Testis (tissue), 3 donors: ENCODE measurements around the gene HOXD3. TPM values are rescaled to one million over a fixed set of nuclear protein-coding genes. Genes with fewer than 3 reads are reported as not detected.

Experiments used
- DNase-seq: peaks from one replicate; pipeline ENCODE4 v3.0.0-alpha.2; 2019
- H3K27ac ChIP-seq, 2 donors: fragments of 200-600 bp; sonication (generic); one replicate each; pipeline ENCODE4 v1.5.1; 2019
- H3K27me3 ChIP-seq: fragments of 200-600 bp; sonication (generic); one replicate; pipeline ENCODE4 v1.5.1; 2019
- H3K36me3 ChIP-seq: fragments of 200-600 bp; sonication (generic); one replicate; pipeline ENCODE4 v1.5.1; 2017; ENCODE audit warnings: low read depth; ENCODE audit errors: missing control alignments
- H3K4me1 ChIP-seq: fragments of 200-600 bp; sonication (generic); one replicate; pipeline ENCODE4 v1.5.1; 2019
- H3K4me3 ChIP-seq, 2 donors: fragments of 200-600 bp; sonication (generic); one replicate each; pipeline ENCODE4 v1.5.1; 2017 to 2019
- H3K9me3 ChIP-seq: fragments of 200-600 bp; sonication (generic); one replicate; pipeline ENCODE4 v1.5.1; 2017
- CTCF ChIP-seq, 3 experiments: fragments of 450-650 bp in 2 of 3; fragments of 200-600 bp in 1 of 3; sonication (generic) in 1 of 3; IDR thresholded peaks; one replicate each; pipeline ENCODE4 v1.5.1; 2016 to 2019; ENCODE audit warnings: antibody characterized with exemption in 3 of 3, mild to moderate bottlenecking in 2 of 3, moderate library complexity in 1 of 3
- POLR2A ChIP-seq: fragments of 450-650 bp; IDR thresholded peaks from one replicate; pipeline ENCODE4 v1.6.1; 2017; ENCODE audit warnings: antibody characterized with exemption, mild to moderate bottlenecking, moderate library complexity
- WGBS, 2 donors: methylation state at CpG; one replicate each; pipeline ENCODE4 v1.1.5; 2018; 5-methylcytosine and 5-hydroxymethylcytosine counted together
- intact Hi-C: fragments of 100-400 bp; cut with DNase I; formaldehyde crosslinking; loops from one replicate; pipeline ENCODE4 v1.15.1; 2023; ENCODE audit warnings: low total_unique reads
- polyA plus RNA-seq: library from polyadenylated mRNA; stranded (reverse); fragments of 350-450 nt; fragmentation: Illumina TruSeq; extraction: RNeasy Lipid Tissue Mini Kit (QIAGEN cat#74804); gene quantifications from one replicate; pipeline ENCODE4 v1.2.3, GENCODE V29; 2014; ENCODE audit warnings: low read depth, low replicate concordance; ENCODE audit not compliant: insufficient read depth
- total RNA-seq, 2 donors: library from RNA; depleted of rRNA; stranded (reverse); fragments of >200 nt; gene quantifications; one replicate each; pipeline ENCODE4 v1.2.3, GENCODE V29; 2016

HOXD3 gene
- total and polyA plus RNA-seq, 3 donors from 2014 or later = 2.7 to 22.3 (median 14.0) TPM

GRCh38 chr2:176134035-176134434 is 23.1 kb upstream of the HOXD3 start:
- TF ChIP-seq POLR2A (no peak), CTCF (IDR thresholded peaks at IDR 0.05) (no peak)
- no peak for DNase-seq
- Histone ChIP-seq H3K4me3 (no peak overlapping the region), H3K36me3 (no peaks in the 10 kb centered on the region), H3K27me3 (no peaks in the 10 kb centered on the region), H3K9me3 (no peaks in the 10 kb centered on the region), H3K4me1 (peaks cover 13% of the 10 kb centered on the region), H3K27ac (peak overlapping the region; percentile 97 to 98)
- intact Hi-C loops = loop anchor here (5.0 kb wide), 1 partner anchor 503 kb away; no protein-coding TSS in a partner anchor
- 69 to 71% methylated on average over 4 of the region's 4 CpGs for WGBS, 2 donors

- Histone ChIP-seq H3K9me3 (no peaks in the 10 kb centered on the region), H3K4me1 (peaks cover 13% of the 10 kb centered on the region), H3K27ac (peak overlapping the region; percentile 97 to 99), H3K27me3 (no peaks in the 10 kb centered on the region), H3K36me3 (no peaks in the 10 kb centered on the region), H3K4me3 (no peak overlapping the region)
- intact Hi-C loops = no loop called here
- TF ChIP-seq POLR2A (no peak), CTCF (IDR thresholded peaks at IDR 0.05) (no peak)
- no peak for DNase-seq
These were observed 22.1 kb upstream of the HOXD3 start for GRCh38 chr2:176135035-176135440.

- no peak for TF ChIP-seq POLR2A
- no peak for TF ChIP-seq CTCF (IDR thresholded peaks at IDR 0.05)
- DNase-seq = peak; percentile 72
- peak overlapping the region; percentile 87 to 89 for H3K4me3 ChIP-seq
- H3K9me3 ChIP-seq = no peaks in the 10 kb centered on the region
- H3K4me1 ChIP-seq = peaks cover 13% of the 10 kb centered on the region
- H3K27me3 ChIP-seq = no peaks in the 10 kb centered on the region
- intact Hi-C loops = no loop called here
- peak overlapping the region; percentile 97 to 99 for H3K27ac ChIP-seq
- WGBS, 2 donors = 1 to 2% methylated on average over 28 to 70 of the region's 71 CpGs
- H3K36me3 ChIP-seq = no peaks in the 10 kb centered on the region
These were observed 20.5 kb upstream of the HOXD3 start for GRCh38 chr2:176136374-176137251.

- 5 to 10% methylated on average over 2 of the region's 2 CpGs for WGBS, 2 donors
- Histone ChIP-seq H3K9me3 (no peaks in the 10 kb centered on the region), H3K36me3 (no peaks in the 10 kb centered on the region), H3K4me3 (peak overlapping the region; percentile 87 to 89), H3K27me3 (no peaks in the 10 kb centered on the region), H3K27ac (peak overlapping the region; percentile 97 to 99), H3K4me1 (peaks cover 13% of the 10 kb centered on the region)
- intact Hi-C loops = no loop called here
- no peak for DNase-seq
- no peak for TF ChIP-seq POLR2A
- no peak for TF ChIP-seq CTCF (IDR thresholded peaks at IDR 0.05)
These were observed 19.9 kb upstream of the HOXD3 start for GRCh38 chr2:176137252-176137580.

GRCh38 chr2:176137906-176138305 is 19.2 kb upstream of the HOXD3 start:
- no peaks in the 10 kb centered on the region for H3K9me3 ChIP-seq
- H3K4me1 ChIP-seq = peaks cover 13% of the 10 kb centered on the region
- H3K36me3 ChIP-seq = no peaks in the 10 kb centered on the region
- H3K4me3 ChIP-seq = peak overlapping the region; percentile 87 to 89
- WGBS, 2 donors = 16 to 18% methylated on average over 8 of the region's 8 CpGs
- intact Hi-C loops = no loop called here
- H3K27me3 ChIP-seq = no peaks in the 10 kb centered on the region
- DNase-seq = no peak
- peak overlapping the region; percentile 79 to 99 for H3K27ac ChIP-seq
- TF ChIP-seq POLR2A (no peak), CTCF (IDR thresholded peaks at IDR 0.05) (no peak)
